ENCODE results near the gene NUTM1.
"Not testable (repeated sequence)": the region's sequence is repeated elsewhere in the genome, so short reads cannot be mapped to it uniquely, and the experiment has no call there.

NUTM1 gene

DNA sequence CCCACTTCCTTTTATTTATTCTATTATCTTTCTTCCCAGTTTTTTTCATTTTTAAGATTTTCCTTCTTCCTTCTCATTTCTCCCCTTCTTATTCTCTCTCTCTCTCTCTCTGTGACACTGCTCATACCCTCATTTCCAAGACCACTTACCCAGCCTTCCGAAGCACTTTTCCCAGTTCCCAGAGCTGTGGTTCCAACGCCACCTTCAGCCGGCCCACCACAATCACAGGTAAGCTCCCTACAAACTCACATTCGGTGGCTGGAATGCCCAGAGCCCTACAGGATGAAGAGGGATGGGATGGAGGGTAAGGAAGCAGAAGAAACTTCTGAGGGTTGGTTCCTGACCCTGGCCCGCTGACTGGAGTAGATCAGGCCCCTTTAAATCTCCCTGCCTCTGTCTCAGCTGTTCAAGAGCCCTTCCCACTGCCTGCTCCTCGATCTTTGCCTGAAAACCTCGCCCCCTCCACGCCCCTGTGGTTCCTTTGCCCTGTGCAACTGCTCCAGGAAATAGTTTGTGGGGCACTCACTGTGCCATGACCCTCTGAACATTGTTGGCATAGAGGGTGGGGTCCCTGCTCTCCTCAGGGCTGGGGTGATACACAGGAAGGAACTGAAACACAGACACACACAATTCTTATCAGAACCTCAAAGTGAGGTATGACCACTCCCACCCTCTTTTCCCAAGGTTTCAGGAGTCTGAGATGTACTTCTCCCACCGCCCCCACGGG lies 19.1 kb downstream of the NUTM1 start:
- no peak for DNase-seq (ENCODE audit: low spot score)

- DNase-seq (ENCODE audit: low spot score), result no peak
Measured at GRCh38 chr15:34364041-34364440, 20.9 kb downstream of the NUTM1 start.

DNA sequence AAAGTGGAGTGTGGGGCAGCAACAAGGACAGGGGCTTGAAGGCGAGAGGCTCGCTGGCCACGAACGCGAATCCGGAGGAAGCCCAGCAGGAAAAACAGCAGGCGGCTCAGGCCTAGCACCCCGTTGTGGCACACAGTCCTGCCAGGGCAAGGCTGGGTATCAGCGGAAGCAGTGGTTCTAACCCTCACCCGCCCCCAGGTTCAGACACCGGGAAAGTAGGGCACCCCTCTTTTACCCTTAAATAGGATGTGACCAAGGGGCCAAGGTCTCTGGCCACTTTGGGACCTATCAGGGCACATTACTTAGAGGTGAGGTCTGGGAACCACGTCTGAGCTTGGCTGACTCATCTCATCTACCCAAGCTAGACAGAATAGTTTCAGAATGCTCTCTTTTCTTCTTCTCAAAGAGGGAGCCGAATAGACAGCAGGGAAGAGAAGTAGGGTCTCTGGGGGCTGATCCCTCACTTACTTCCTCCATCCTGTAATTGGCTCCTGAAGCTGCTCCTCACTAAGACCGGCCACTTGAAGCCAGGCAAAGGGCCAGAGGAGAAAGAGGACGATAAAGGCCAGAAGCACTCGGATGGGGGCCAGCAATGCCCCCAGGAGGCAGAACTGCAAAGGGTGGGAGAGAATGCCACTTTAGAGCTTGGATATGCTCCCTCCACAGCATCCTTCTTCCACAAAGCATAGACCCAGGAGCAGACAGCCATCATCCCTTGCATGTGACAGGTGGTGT lies 22.1 kb downstream of the NUTM1 start:
- DNase-seq (ENCODE audit: low spot score), result no peak

DNA sequence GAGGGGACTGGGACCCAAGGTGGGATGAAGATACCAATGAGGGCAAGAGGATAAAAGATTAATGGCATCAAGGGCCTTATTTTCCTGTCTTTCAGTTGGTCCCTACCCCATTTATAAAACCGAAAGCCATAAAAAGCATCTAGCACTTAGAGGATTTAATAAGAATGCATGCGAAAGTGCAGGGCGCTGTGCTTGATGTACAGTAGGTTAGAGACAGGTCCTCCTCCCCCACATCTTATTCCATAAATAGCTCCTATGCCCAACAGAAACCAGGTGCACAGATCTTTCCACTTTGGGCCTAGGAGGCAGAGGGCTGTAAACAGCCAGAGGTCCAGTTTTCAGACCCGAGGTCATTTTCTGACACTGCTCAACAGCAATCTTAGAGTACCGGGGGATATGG lies 22.7 kb downstream of the NUTM1 start:
- no peak for DNase-seq (ENCODE audit: low spot score)

GRCh38 chr15:34366271-34367065 lies 23.4 kb downstream of the NUTM1 start:
- DNase-seq (ENCODE audit: low spot score), result peak; percentile 73

DNA sequence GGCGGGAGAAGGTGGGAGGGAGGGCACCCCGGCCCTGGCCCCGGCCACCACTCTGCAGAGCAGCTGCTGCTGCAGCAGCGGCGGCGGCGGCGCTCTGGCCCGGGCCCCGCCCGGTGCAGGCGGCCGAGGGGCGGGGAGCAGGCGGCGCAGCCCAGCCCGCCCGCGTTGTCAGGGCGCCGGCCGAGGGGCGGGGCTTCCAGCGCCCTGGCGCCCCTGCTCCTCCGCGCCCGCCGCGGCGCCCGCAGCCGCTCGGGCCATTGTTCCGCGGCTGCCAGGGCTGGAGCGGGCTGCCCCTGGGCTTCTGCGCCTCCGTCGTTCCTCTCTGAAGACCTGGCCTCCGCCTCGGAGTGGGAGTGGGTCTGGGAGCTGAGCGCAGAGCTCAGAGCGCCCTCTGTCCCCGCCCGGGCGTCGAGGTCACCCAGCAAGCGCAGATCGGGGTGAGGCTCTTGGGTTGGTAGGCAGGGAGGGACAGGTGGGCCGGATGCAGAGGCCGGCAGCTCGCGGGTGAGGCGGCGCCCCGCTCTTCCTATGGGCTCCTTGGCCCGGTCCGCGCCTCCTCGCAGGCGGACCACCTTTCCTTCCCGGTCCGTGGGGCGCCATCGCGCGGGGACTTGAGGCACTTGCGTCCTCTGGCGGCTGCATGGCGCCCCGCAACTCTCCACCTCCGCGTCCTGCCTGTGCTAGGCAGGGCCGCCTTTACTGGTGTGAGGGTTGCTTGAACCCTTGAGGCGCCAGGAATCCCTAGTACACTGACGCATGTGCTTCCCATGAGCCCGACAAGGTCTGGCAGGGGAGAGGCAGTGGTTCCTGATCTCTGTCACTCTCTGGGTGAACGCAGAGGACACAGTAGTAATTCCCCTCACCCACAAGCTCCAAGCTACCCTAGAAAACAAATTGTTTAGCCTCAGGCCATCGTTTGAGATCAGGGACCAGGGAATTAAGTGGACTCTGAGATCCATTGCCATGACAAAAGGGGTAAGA lies 24.3 kb downstream of the NUTM1 start, which contains the start of gene LPCAT4:
Gene LPCAT4 (minus strand): TSS at position 96 of the 981 bp plus-strand sequence. CDS start 96 bp downstream, outside the sequence.
- DNase-seq (ENCODE audit: low spot score), result peak; percentile 90

DNA sequence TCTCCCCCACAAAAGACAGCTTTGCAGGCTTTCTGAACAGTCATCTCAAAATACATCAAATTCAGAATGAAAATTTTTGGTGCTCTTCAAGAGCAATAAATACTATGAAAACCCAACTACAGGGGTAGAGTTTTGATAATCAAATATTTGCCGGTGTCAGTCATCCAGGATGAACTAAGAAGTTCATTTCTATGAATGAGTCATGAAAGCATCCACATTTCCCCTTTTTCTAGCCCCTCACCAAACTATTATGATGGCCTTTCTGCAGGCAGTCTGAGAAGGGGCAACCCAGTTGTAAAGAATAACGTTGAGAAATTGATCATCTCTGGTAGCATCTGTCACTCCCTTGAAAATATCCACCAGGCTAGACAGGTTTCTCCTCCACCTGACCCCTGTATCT lies 27.0 kb downstream of the NUTM1 start:
- DNase-seq (ENCODE audit: low spot score), result no peak

DNA sequence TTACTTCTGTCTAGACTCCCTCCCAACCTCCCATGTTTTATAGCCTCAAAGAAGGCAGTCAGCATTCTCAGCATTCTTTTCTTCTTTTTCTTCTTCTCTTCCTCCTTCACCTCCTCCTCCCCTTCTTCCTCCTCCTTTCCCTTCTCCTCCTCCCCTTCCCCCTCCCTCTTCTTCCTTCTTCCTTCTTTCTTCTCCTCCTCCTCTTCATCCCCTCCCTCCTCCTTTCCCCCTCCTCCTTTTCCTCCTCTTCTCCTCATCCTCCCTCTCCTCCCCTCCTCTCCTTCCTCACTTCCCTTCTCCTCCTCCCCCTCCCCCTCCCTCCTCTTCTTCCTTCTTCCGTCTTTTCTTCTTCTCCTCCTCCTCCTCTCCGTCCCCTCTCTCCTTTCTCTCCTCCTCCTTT lies 27.5 kb downstream of the NUTM1 start:
- no peak for DNase-seq (ENCODE audit: low spot score)

- DNase-seq (ENCODE audit: low spot score), result no peak
Measured at GRCh38 chr15:34373951-34374350, 30.8 kb downstream of the NUTM1 start.

DNA sequence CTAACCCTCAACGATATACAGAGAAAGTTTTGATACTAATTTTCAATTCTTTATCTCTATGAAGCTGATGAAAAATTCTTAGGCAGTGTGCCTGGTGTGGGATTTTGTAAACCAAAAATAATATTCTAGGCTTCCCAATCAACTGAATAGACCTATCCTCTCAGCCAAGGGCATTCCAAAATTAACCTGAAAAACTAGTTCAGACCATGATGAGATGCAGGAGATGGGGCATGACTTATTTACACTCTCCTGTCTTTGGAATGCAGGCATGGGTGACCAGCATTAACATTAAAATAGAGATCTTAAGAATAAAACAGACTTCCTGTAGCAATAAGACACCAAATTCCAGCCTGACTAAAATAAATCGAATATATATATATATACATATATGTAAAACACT lies 31.7 kb downstream of the NUTM1 start:
- no peak for DNase-seq (ENCODE audit: low spot score)

DNA sequence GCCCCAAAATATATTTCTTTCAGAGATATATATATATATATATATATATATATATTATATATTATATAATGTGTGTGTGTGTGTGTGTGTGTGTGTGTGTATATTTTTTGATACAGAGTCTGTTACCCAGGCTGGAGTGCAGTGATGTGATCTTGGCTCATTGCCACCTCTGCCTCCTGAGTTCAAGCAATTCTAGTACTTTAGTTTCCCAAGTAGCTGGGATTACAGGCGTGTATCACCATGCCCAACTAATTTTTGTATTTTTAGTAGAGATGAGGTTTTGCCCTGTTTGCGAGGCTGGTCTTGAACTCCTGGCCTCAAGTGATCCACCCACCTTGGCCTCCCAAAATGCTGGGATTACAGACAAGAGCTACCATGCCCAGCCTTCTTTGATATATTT lies 32.4 kb downstream of the NUTM1 start:
- not testable (repeated sequence) for DNase-seq (ENCODE audit: low spot score)

DNA sequence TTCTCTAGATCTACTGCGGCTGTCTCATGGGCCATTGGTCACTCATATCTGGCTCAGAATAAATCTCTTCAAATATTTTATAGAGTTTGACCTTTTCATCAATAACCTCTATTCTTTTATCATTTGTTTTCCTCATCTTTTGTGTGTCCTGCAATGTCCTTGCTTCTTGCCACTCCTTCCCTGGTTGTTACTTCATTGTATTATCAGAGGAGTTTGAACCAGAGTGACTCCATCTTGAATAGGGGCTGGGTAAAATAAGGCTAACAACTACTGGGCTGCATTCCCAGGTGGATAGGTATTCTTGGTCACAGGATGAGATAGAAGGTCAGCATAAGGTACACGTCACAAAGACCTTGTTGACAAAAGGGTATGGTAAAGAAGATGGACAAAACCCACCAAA lies 33.7 kb downstream of the NUTM1 start:
- DNase-seq (ENCODE audit: low spot score), result no peak

GRCh38 chr15:34380491-34380890 lies 37.4 kb downstream of the NUTM1 start:
- DNase-seq (ENCODE audit: low spot score), result not testable (repeated sequence)

DNA sequence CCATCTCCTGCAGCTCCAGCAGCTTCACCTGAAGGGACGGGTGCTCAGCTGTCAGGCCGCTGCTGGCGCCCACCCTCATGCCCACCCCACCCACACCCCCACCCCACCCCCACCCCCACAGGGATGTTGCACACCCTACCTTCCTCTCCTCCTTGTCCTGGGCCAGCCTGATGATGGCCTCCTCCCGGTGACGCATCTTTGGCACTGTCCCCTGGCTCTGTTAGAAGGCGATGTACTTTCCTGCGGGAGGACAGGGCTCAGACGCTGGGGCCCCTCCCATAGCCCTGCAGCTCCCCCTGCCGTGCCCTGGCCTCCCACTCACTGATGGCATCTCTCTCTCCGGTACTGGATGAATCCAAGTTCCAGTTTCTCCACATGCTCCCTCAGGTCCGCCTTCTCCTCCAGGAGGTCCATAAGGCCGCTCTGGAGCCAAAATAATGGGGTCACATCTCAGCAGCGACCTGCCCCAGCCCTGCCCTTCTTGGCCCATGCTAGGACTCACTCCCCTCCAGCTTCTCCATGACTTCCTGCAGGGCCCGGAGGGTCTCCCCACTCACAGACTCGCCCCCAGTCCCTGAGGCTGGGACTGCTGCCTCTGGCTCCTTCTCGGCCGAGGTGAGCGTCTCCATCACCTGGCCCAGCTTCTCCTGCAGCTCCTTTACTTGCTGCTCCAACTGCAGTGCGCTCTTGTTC lies 38.9 kb downstream of the NUTM1 start:
- not testable (repeated sequence) for DNase-seq (ENCODE audit: low spot score)

DNA sequence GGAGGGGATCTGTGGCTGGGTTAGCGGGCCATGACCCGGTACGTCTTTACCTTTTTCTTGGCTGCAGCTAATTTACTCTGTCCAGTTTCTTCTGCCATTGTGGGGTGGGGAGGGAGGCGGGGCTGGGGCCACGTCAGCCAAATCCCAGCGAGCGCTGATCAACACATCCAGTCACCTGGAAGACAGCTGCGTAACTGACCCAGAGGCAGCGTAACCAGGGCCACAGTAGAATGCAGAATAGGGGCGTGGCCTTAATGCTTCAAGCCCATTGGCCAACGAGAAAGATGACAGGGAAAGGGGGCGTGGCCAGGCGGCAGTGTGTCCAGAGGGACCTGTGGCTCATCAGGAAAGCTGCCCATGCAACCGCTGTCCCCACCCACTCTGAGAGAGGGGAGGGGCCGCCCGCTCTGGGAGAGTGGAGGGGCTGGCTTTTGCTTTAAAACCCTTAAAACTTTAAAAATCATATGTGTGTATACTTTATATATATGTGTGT lies 46.5 kb downstream of the NUTM1 start:
- DNase-seq (ENCODE audit: low spot score), result not testable (repeated sequence)

- not testable (repeated sequence) for DNase-seq (ENCODE audit: low spot score)
Measured at GRCh38 chr15:34392981-34393380, 49.9 kb downstream of the NUTM1 start.

GRCh38 chr15:34397637-34398259 lies 54.6 kb downstream of the NUTM1 start:
- DNase-seq (ENCODE audit: low spot score), result not testable (repeated sequence)

GRCh38 chr15:34403160-34403598 lies 60.1 kb downstream of the NUTM1 start:
- not testable (repeated sequence) for DNase-seq (ENCODE audit: low spot score)

DNA sequence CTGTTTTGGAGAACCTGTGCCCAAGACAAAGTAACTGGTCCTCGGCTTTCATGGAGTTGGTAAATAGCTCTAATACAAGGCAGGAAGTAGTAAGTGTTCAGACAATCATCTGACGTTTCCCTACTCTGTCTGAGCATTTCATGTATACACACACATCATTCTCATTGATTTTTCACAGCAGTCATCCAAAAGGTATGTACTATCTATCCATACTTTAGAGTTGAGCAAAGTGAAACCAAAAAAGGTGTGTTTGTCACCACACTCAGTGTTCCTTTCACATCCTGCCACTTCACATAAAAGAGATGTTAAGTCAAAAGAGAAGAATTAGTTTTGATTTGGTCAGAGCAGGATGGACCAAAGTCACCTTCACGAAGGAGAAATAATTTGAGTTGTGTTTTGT lies 60.8 kb downstream of the NUTM1 start:
- DNase-seq (ENCODE audit: low spot score), result not testable (repeated sequence)

Data from left forelimb (tissue), 1 donor.